Measurements from ENCODE around the gene SLC2A9.

The SLC2A9 gene

GRCh38 chr4:9894644-9895332, 126.5 kb downstream of the SLC2A9 start:
- H3K4me3 ChIP-seq (ENCODE audit: low read length, poor library complexity, severe bottlenecking), result no peak overlapping the region
- H3K9me3 ChIP-seq (ENCODE audit: insufficient read depth, low read depth, low read length), result no peaks in the 10 kb centered on the region
- H4K20me1 ChIP-seq (ENCODE audit: insufficient read depth, low read length, poor library complexity, severe bottlenecking), result no peaks in the 10 kb centered on the region
- no peaks in the 10 kb centered on the region for H3K27me3 ChIP-seq (ENCODE audit: insufficient read depth, low read length, poor library complexity, severe bottlenecking)
- TF ChIP-seq CTCF (conservative IDR thresholded peaks at IDR 0.05; ENCODE audit: low read length), result no peak
- no peak for TF ChIP-seq EZH2phosphoT487 (IDR thresholded peaks at IDR 0.05; ENCODE audit: borderline replicate concordance)
- H3K9ac ChIP-seq (ENCODE audit: low read depth, low read length, poor library complexity, severe bottlenecking), result no peak overlapping the region
- H3K4me1 ChIP-seq (ENCODE audit: insufficient read depth, low read length, poor library complexity, severe bottlenecking), result no peaks in the 10 kb centered on the region
- no peaks in the 10 kb centered on the region for H3K36me3 ChIP-seq (ENCODE audit: insufficient read depth, low read length)
- no peak overlapping the region for H3K4me2 ChIP-seq (ENCODE audit: low read depth, low read length, poor library complexity, severe bottlenecking)
- no peak overlapping the region for H2AFZ ChIP-seq (ENCODE audit: low read length)
- no peaks in the 10 kb centered on the region for H3F3A ChIP-seq (ENCODE audit: low read depth)
- no peaks in the 10 kb centered on the region for H3K9me2 ChIP-seq (replicated peaks; ENCODE audit: low read depth, low read length)
- H3K79me2 ChIP-seq (ENCODE audit: insufficient read depth, low read length), result no peaks in the 10 kb centered on the region

GRCh38 chr4:9893329-9894108, 127.8 kb downstream of the SLC2A9 start:
- H3K4me1 ChIP-seq (ENCODE audit: insufficient read depth, low read length, poor library complexity, severe bottlenecking), result no peaks in the 10 kb centered on the region
- no peak for TF ChIP-seq CTCF (conservative IDR thresholded peaks at IDR 0.05; ENCODE audit: low read length)
- no peak for TF ChIP-seq EZH2phosphoT487 (IDR thresholded peaks at IDR 0.05; ENCODE audit: borderline replicate concordance)
- H2AFZ ChIP-seq (ENCODE audit: low read length), result no peak overlapping the region
- no peaks in the 10 kb centered on the region for H3K79me2 ChIP-seq (ENCODE audit: insufficient read depth, low read length)
- H3K9me3 ChIP-seq (ENCODE audit: insufficient read depth, low read depth, low read length), result no peaks in the 10 kb centered on the region
- H4K20me1 ChIP-seq (ENCODE audit: insufficient read depth, low read length, poor library complexity, severe bottlenecking), result no peaks in the 10 kb centered on the region
- no peaks in the 10 kb centered on the region for H3K9me2 ChIP-seq (replicated peaks; ENCODE audit: low read depth, low read length)
- H3K36me3 ChIP-seq (ENCODE audit: insufficient read depth, low read length), result no peaks in the 10 kb centered on the region
- H3K9ac ChIP-seq (ENCODE audit: low read depth, low read length, poor library complexity, severe bottlenecking), result no peak overlapping the region
- no peaks in the 10 kb centered on the region for H3K27me3 ChIP-seq (ENCODE audit: insufficient read depth, low read length, poor library complexity, severe bottlenecking)
- no peak overlapping the region for H3K4me2 ChIP-seq (ENCODE audit: low read depth, low read length, poor library complexity, severe bottlenecking)
- no peaks in the 10 kb centered on the region for H3F3A ChIP-seq (ENCODE audit: low read depth)
- no peak overlapping the region for H3K4me3 ChIP-seq (ENCODE audit: low read length, poor library complexity, severe bottlenecking)

GRCh38 chr4:9891740-9892139, 129.6 kb downstream of the SLC2A9 start:
- Histone ChIP-seq H3K9me3 (ENCODE audit: insufficient read depth, low read depth, low read length) (no peaks in the 10 kb centered on the region), H3K4me2 (ENCODE audit: low read depth, low read length, poor library complexity, severe bottlenecking) (no peak overlapping the region), H2AFZ (ENCODE audit: low read length) (no peak overlapping the region), H4K20me1 (ENCODE audit: insufficient read depth, low read length, poor library complexity, severe bottlenecking) (no peaks in the 10 kb centered on the region), H3K4me1 (ENCODE audit: insufficient read depth, low read length, poor library complexity, severe bottlenecking) (no peaks in the 10 kb centered on the region), H3K4me3 (ENCODE audit: low read length, poor library complexity, severe bottlenecking) (no peak overlapping the region), H3K9me2 (replicated peaks; ENCODE audit: low read depth, low read length) (no peaks in the 10 kb centered on the region), H3K79me2 (ENCODE audit: insufficient read depth, low read length) (no peaks in the 10 kb centered on the region), H3K9ac (ENCODE audit: low read depth, low read length, poor library complexity, severe bottlenecking) (no peak overlapping the region), H3F3A (ENCODE audit: low read depth) (no peaks in the 10 kb centered on the region), H3K36me3 (ENCODE audit: insufficient read depth, low read length) (no peaks in the 10 kb centered on the region), H3K27me3 (ENCODE audit: insufficient read depth, low read length, poor library complexity, severe bottlenecking) (no peaks in the 10 kb centered on the region)
- TF ChIP-seq EZH2phosphoT487 (IDR thresholded peaks at IDR 0.05; ENCODE audit: borderline replicate concordance), result no peak
- TF ChIP-seq CTCF (conservative IDR thresholded peaks at IDR 0.05; ENCODE audit: low read length), result no peak

Data from Loucy (cell line).